Measurements from ENCODE around the gene CITED1. TPM values are rescaled to one million over a fixed set of nuclear protein-coding genes. Genes with fewer than 3 reads are reported as not detected.

Gene CITED1
- total and polyA plus RNA-seq, 12 donors, result 0.20 to 0.83 (median 0.53) TPM; not detected in 9

DNA sequence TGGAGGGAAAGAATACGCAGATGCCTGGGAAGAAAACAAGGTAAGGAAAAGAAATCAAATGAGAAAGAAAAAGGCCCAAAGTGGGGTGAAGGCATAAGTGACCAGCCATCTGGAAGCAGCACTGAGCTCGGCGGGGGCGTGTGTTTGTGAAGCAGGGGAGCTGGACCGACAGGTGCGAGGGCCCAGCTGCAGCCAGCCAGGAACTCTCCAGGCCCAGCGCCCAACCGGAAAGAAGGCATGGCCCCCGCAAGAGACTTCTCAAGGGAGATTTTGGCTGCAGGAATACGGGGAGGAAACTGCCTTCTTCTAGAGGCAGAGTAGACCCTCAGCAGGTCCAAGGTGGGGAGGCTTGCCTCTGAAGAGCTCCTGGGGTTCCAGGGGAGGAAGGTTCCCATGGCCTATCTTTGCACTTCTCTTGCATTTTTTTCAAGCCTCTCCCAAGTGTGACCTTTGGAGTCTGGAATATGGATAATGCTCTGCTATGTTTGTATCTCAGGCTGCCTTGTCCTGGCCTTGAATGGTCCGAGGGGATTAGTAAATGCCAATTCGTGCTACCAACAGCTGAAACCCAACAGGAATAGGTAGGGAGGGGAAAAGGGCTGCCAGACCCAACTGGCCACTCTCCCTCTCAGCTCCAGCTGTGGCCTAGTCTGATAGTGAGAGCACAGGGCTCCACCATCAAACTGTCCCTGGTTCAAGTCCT lies 10.8 kb upstream of the CITED1 start:
- WGBS, 2 donors, result 50 to 60% methylated on average over 10 to 12 of the region's 12 CpGs
- Histone ChIP-seq H3K9me3 (no peaks in the 10 kb centered on the region), H3K4me1 (no peaks in the 10 kb centered on the region), H3K27ac (no peak overlapping the region), H3K4me3 (no peak overlapping the region), H3K36me3 (no peaks in the 10 kb centered on the region), H3K27me3 (peaks cover 0 to 65% (median 0%) of the 10 kb centered on the region in 7 donors)
- DNase-seq (no peak), ATAC-seq (no peak)
- TF ChIP-seq, protein P1, sequence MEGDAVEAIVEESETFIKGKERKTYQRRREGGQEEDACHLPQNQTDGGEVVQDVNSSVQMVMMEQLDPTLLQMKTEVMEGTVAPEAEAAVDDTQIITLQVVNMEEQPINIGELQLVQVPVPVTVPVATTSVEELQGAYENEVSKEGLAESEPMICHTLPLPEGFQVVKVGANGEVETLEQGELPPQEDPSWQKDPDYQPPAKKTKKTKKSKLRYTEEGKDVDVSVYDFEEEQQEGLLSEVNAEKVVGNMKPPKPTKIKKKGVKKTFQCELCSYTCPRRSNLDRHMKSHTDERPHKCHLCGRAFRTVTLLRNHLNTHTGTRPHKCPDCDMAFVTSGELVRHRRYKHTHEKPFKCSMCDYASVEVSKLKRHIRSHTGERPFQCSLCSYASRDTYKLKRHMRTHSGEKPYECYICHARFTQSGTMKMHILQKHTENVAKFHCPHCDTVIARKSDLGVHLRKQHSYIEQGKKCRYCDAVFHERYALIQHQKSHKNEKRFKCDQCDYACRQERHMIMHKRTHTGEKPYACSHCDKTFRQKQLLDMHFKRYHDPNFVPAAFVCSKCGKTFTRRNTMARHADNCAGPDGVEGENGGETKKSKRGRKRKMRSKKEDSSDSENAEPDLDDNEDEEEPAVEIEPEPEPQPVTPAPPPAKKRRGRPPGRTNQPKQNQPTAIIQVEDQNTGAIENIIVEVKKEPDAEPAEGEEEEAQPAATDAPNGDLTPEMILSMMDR (IDR thresholded peaks at IDR 0.05), result no peak
- intact Hi-C loops (cut with DNase I), result loop anchor here in 1 of 10 donors (10.0 kb wide), 1 partner anchor 48 kb away; no protein-coding TSS in a partner anchor

DNA sequence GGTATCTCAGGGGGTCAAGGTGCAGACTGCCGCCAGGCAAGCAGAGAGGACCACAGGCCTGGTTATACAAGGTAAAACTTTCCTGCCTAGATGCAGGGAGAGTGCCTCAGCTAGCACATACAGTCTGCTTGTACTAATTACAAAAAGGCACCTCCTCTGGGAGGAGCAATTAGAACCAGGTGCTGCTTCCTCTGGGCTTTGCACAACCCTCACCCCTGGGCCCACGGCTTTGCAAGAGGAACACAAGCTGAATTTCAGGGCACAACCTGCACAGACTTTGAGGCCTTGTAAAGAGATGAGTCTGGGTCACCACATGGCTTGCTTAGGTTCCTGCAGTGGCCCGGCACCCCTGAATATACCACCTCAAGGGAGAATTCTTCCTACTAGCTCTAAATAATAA lies 9.2 kb upstream of the CITED1 start:
- H3K9me3 ChIP-seq, result no peaks in the 10 kb centered on the region
- DNase-seq, result no peak
- ATAC-seq, result no peak
- no peak overlapping the region for H3K4me3 ChIP-seq
- no peaks in the 10 kb centered on the region for H3K36me3 ChIP-seq
- no peak overlapping the region for H3K27ac ChIP-seq
- intact Hi-C loops (cut with DNase I), result loop anchor here in 1 of 10 donors (10.0 kb wide), 1 partner anchor 50 kb away; no protein-coding TSS in a partner anchor
- no peaks in the 10 kb centered on the region for H3K4me1 ChIP-seq
- 93% methylated on average over 3 of the region's 3 CpGs for WGBS, 2 donors
- TF ChIP-seq, protein P1 (IDR thresholded peaks at IDR 0.05), result no peak
- H3K27me3 ChIP-seq, result peaks cover 0 to 82% (median 0%) of the 10 kb centered on the region in 7 donors

DNA sequence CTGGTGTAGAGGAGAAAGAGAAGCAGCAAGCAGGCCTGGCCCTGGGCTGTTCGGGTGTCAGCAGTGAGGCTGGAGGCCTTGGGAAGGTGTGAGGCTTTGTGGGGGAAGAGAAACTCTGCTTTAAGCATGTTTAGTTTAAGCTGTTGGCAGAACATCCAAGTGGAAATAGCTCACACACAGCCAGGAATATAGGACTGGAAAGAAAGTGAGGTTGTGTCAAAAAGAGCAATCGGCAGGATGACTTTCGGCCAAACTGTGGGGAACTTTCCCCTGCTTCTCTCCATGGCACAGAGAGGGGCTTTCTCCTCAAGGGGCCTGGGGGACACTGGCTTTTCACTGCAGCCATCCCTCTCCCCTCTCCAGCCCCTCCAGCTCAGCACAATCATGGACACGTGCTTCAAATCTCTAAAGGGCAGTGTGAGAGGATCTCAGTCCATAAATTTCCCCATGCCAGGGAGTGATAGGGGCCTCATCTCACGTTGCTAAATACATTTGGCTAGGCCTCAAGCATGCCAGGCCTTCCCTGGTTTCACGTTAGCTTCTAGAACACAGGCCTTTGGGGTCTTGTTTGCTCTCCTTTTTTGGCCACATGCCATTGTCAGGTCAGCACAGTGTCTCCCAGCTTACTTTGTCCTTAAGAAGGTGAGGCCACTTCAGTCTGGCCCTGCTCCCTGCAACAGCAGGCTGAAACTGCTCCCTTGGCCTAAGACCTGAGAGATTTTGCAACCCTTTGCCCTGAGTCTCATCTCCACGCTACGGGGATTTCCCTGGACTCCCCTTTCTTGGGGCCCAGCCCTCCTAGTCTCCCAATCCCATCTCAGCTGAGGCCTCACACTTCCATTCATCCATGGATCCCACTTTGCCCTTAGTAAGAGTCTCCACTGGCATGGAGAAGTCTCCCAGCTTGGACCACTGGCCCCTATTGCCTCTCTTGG lies 8.3 kb upstream of the CITED1 start:
- intact Hi-C loops (cut with DNase I), result loop anchor here in 1 of 10 donors (10.0 kb wide), 1 partner anchor 51 kb away; no protein-coding TSS in a partner anchor
- Histone ChIP-seq H3K4me3 (no peak overlapping the region), H3K9me3 (no peaks in the 10 kb centered on the region), H3K36me3 (no peaks in the 10 kb centered on the region), H3K27me3 (peaks cover 0 to 91% (median 0%) of the 10 kb centered on the region in 7 donors), H3K27ac (no peak overlapping the region), H3K4me1 (peaks cover 0 to 6% (median 5%) of the 10 kb centered on the region in 9 donors)
- peak in 1 of 8 donors; percentile 34 for ATAC-seq
- TF ChIP-seq, protein P1 (IDR thresholded peaks at IDR 0.05), result no peak
- 70 to 80% methylated on average over 8 of the region's 8 CpGs for WGBS, 2 donors
- DNase-seq, result no peak

DNA sequence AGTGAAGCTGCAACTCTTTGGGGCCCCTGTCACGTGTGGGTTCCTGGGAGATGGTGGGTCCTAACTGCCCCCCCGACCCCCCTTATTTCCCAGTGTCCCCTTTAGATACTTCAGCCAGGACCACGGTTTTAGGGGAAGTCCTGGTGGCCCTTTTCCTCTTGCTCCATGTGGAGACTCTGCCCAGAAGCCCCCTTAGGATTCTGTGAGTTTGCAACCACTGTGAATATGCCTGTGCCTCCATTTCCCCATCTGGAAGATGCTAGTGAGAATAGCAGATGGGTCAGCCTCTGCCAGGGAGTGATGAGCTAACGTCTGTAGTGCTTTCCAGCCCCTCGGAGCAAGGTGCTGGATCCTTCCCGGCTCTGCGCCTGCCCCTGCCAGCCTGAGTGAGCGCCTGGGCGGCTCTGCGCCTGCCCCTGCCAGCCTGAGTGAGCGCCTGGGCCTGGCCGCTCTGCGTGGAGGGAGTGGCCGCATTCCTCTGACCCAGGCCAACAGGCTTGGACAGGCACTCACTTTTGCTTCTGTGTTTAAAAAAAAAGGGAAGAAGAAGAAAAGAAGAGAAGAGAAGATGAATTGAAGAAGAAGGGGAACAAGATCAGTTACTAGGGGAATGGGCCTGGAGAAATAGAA lies 6.7 kb upstream of the CITED1 start:
- no peaks in the 10 kb centered on the region for H3K36me3 ChIP-seq
- ATAC-seq (no peak), DNase-seq (no peak)
- no peaks in the 10 kb centered on the region for H3K9me3 ChIP-seq
- H3K4me1 ChIP-seq, result peaks cover 0 to 20% (median 11%) of the 10 kb centered on the region in 9 donors
- H3K4me3 ChIP-seq, result no peak overlapping the region
- TF ChIP-seq, protein P1 (IDR thresholded peaks at IDR 0.05), result no peak
- WGBS, 2 donors, result 87 to 90% methylated on average over 14 of the region's 14 CpGs
- no peak overlapping the region for H3K27ac ChIP-seq
- intact Hi-C loops (cut with DNase I), result loop anchor here in 1 of 10 donors (10.0 kb wide), 1 partner anchor 52 kb away; no protein-coding TSS in a partner anchor
- peaks cover 0 to 96% (median 0%) of the 10 kb centered on the region in 7 donors for H3K27me3 ChIP-seq
